Peyer's patch (tissue), 4 donors: ENCODE results near the gene NT5DC3. TPM values are rescaled to one million over a fixed set of nuclear protein-coding genes. Genes with fewer than 3 reads are reported as not detected.

Experiments
- DNase-seq, 3 donors: peaks; one replicate each; pipeline ENCODE4 v3.0.0-alpha.2; 2017 to 2019
- H3K27ac ChIP-seq, 4 donors: fragments of 200-600 bp; sonication (generic); one replicate each; pipeline ENCODE4 v1.5.1; 2016 to 2019
- H3K27me3 ChIP-seq, 2 donors: fragments of 200-600 bp; sonication (generic); one replicate each; pipeline ENCODE4 v1.5.1; 2019
- H3K36me3 ChIP-seq, 3 donors: fragments of 200-600 bp; sonication (generic); one replicate each; pipeline ENCODE4 v1.5.1; 2016 to 2019
- H3K4me1 ChIP-seq, 4 donors: fragments of 200-600 bp; sonication (generic); one replicate each; pipeline ENCODE4 v1.5.1; 2016 to 2019
- H3K4me3 ChIP-seq, 4 donors: fragments of 200-600 bp; sonication (generic); 1 replicate in 3 of 4; 2 replicates in 1 of 4; pipeline ENCODE4 v1.5.1; 2016 to 2019; ENCODE audit warnings: mild to moderate bottlenecking in 1 of 4
- H3K9me3 ChIP-seq, 4 donors: fragments of 200-600 bp; sonication (generic); one replicate each; pipeline ENCODE4 v1.5.1; 2016 to 2019; ENCODE audit warnings: mild to moderate bottlenecking in 1 of 4
- POLR2A ChIP-seq, 2 donors: fragments of 450-650 bp; IDR thresholded peaks; one replicate each; pipeline ENCODE4 v1.5.1; 2017; ENCODE audit warnings: antibody characterized with exemption in 2 of 2, mild to moderate bottlenecking in 2 of 2, moderate library complexity in 2 of 2
- total RNA-seq, 4 donors: library from RNA; depleted of rRNA; stranded (reverse); fragments of >200 nt; gene quantifications; one replicate each; pipeline ENCODE4 v1.1.0, GENCODE V29; 2016
- TF ChIP-seq, protein P1 (sequence below), 6 experiments: fragments of 450-650 bp in 4 of 6; fragments of 200-600 bp in 2 of 6; sonication (generic) in 1 of 6; IDR thresholded peaks; one replicate each; pipeline ENCODE4 v1.5.1; 2017 to 2019; ENCODE audit warnings: antibody characterized with exemption in 6 of 6, mild to moderate bottlenecking in 3 of 6, moderate library complexity in 1 of 6

Gene NT5DC3
- total RNA-seq, 4 donors from 2014 or later: 3.9 to 10.2 (median 7.4) TPM

DNA sequence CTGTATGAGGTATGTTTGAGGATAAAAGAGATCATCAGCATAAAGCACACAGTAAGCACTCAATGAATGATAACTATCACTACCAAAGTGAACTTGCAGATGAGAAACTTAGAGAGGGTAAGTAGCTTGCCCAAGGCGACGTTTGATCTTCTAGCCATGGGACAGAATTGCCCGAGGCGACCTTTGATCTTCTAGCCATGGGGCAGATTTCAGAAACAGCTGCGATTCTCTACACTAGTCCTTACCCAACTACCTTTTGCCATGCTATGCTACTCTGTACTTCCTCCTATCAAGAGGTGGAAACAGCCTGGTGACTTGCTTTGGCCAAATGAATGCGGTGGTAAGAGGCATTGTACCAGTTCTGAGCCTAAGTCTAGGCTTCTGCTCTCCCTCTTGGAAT is 23.7 kb upstream of the NT5DC3 start:
- H3K4me3 ChIP-seq: no peak overlapping the region
- H3K4me1 ChIP-seq: peaks cover 0 to 4% (median 0%) of the 10 kb centered on the region in 4 donors
- DNase-seq: no peak
- H3K27me3 ChIP-seq: no peaks in the 10 kb centered on the region
- H3K9me3 ChIP-seq: no peaks in the 10 kb centered on the region
- no peak overlapping the region for H3K27ac ChIP-seq
- no peak for TF ChIP-seq POLR2A (IDR thresholded peaks at IDR 0.05)
- TF ChIP-seq, protein P1, sequence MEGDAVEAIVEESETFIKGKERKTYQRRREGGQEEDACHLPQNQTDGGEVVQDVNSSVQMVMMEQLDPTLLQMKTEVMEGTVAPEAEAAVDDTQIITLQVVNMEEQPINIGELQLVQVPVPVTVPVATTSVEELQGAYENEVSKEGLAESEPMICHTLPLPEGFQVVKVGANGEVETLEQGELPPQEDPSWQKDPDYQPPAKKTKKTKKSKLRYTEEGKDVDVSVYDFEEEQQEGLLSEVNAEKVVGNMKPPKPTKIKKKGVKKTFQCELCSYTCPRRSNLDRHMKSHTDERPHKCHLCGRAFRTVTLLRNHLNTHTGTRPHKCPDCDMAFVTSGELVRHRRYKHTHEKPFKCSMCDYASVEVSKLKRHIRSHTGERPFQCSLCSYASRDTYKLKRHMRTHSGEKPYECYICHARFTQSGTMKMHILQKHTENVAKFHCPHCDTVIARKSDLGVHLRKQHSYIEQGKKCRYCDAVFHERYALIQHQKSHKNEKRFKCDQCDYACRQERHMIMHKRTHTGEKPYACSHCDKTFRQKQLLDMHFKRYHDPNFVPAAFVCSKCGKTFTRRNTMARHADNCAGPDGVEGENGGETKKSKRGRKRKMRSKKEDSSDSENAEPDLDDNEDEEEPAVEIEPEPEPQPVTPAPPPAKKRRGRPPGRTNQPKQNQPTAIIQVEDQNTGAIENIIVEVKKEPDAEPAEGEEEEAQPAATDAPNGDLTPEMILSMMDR (IDR thresholded peaks at IDR 0.05): no peak
- no peaks in the 10 kb centered on the region for H3K36me3 ChIP-seq

DNA sequence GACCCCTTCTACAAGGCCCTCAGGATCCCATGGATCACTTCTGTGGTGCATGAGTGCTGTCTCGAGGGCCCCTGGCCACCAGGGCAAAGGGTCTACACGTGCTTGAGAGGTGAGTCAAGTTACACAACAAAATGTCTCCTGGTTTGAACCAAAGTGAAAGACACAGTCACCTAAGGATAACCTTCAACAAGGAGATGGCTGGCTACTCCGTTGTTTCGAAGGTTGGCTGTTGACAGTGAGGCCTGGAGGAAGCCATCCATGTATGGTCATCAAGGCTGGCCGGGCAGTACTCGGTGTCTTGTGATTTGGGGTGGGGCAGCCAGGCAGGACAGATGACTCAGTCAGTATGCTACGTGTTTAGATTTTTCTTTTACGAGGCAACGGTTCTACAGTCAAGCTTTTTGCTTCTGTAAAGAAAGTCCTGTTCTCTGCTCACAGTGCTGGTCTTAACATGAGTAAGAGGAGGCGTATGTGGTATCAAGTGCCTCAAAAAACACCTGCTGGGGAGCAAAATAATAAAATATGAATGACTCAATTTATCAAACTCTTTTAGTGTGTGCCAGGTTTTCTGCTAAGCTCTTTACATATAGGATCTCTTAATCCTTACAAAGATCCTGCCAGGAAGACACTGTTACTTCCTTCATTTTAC is 18.0 kb upstream of the NT5DC3 start:
- TF ChIP-seq, protein P1 (IDR thresholded peaks at IDR 0.05): peak in 3 of 6 experiments; percentile 7 to 13 (median 11)
- TF ChIP-seq POLR2A (IDR thresholded peaks at IDR 0.05): no peak
- H3K27me3 ChIP-seq: no peaks in the 10 kb centered on the region
- H3K4me3 ChIP-seq: no peak overlapping the region
- no peaks in the 10 kb centered on the region for H3K9me3 ChIP-seq
- peaks cover 0 to 15% (median 0%) of the 10 kb centered on the region in 4 donors for H3K4me1 ChIP-seq
- no peaks in the 10 kb centered on the region for H3K36me3 ChIP-seq
- peak overlapping the region in 3 of 4 donors; percentile 32 to 80 (median 60) for H3K27ac ChIP-seq
- peak in 2 of 3 donors; percentile 75 to 81 for DNase-seq

DNA sequence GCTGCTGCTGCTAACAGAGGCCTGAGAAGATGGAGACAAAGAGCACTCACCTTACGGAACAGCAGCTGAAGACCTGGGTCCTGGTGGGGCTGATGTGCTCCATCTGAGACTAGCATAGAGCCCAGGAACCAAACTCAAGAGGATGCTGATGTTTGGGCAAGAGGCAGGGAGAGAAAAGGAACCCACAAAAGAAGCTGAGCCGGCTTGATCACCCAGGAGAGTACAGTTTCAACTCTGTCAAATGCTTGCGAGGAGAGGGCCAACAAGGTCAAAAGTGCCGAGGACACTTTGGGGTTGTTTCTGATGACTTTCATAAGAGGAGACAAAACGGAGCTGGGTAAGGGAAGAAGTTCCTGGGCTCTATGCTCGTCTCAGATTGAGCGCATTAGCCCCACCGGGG is 17.3 kb upstream of the NT5DC3 start:
- peaks cover 0 to 15% (median 0%) of the 10 kb centered on the region in 4 donors for H3K4me1 ChIP-seq
- no peaks in the 10 kb centered on the region for H3K9me3 ChIP-seq
- H3K27ac ChIP-seq: peak overlapping the region in 1 of 4 donors; percentile 80
- no peak overlapping the region for H3K4me3 ChIP-seq
- no peak for TF ChIP-seq POLR2A (IDR thresholded peaks at IDR 0.05)
- TF ChIP-seq, protein P1 (IDR thresholded peaks at IDR 0.05): no peak
- no peak for DNase-seq
- no peaks in the 10 kb centered on the region for H3K27me3 ChIP-seq
- no peaks in the 10 kb centered on the region for H3K36me3 ChIP-seq

DNA sequence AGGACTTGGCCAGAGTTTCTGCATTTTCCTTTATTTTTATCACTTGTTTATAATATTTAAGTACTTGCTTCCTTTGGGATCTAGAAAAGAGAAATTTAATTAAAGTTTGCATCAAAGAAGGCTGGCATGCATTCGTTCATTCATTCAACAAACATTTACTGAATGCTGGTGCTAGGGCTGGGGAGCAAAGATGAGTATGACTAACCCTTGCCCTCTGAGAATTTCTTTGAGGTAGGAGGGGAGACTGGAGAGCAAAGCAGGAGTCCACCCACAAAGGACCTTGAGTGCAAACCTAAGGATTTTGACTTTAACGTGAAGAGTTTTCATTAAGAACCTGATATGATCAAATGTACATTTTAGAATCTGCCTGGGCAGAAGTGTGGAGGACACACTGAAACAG is 16.1 kb upstream of the NT5DC3 start:
- Histone ChIP-seq H3K4me1 (peaks cover 0 to 15% (median 0%) of the 10 kb centered on the region in 4 donors), H3K27ac (no peak overlapping the region)
- TF ChIP-seq POLR2A (IDR thresholded peaks at IDR 0.05): no peak
- TF ChIP-seq, protein P1 (IDR thresholded peaks at IDR 0.05): no peak

DNA sequence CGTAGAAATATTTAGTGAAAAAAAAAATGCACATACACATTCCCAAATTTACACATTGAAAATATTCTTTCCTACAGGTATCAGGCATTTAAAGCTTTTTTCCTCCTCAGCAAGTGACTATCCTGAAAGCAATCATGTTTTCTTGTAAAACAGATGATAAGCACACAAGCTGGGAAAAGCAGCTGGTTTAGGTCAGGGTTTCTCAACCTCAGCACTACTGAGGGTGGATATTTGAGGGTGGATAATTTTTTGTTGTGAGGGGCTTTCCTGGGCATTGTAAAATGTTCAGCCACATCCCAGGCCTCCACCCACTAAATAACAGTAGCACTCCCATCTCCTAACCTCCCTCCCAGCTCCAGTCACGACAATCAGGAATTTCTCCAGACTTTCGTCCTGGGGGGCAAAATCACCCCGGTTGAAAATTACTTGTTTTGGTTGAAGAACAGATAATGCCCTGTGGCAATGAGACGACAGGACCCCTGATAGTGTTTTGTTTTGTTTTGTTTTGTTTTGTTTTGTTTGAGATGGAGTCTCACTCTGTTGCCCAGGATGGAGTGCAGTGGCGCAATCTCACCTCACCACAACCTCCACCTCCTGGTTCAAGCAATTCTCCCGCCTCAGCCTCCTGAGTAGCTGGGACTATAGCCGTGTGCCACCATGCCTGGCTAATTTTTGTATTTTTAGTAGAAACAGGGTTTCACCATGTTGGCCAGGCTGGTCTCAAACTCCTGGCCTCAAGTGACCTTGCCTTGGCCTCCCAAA is 15.0 kb upstream of the NT5DC3 start:
- Histone ChIP-seq H3K9me3 (no peaks in the 10 kb centered on the region), H3K4me3 (no peak overlapping the region), H3K4me1 (peaks cover 0 to 15% (median 0%) of the 10 kb centered on the region in 4 donors), H3K27me3 (no peaks in the 10 kb centered on the region), H3K36me3 (no peaks in the 10 kb centered on the region), H3K27ac (no peak overlapping the region)
- TF ChIP-seq, protein P1 (IDR thresholded peaks at IDR 0.05): no peak
- TF ChIP-seq POLR2A (IDR thresholded peaks at IDR 0.05): no peak
- no peak for DNase-seq

More for the DNA sequence above, 16.1 kb upstream of the NT5DC3 start:
- no peak for DNase-seq
- Histone ChIP-seq H3K9me3 (no peaks in the 10 kb centered on the region), H3K36me3 (no peaks in the 10 kb centered on the region), H3K4me3 (no peak overlapping the region), H3K27me3 (no peaks in the 10 kb centered on the region)
